H9 (cell line): Measurements from ENCODE around the gene YJU2. TPM values are rescaled to one million over a fixed set of nuclear protein-coding genes. Genes with fewer than 3 reads are reported as not detected.

ENCODE experiments used
- DNase-seq: peaks from one replicate; pipeline ENCODE4 v3.0.0-alpha.2; 2017
- H2AFZ ChIP-seq: one replicate; pipeline ENCODE4 v1.6.1; 2013; ENCODE audit warnings: mild to moderate bottlenecking, low read length, control low read depth, moderate library complexity
- H2AK5ac ChIP-seq: 2 replicates; pipeline ENCODE4 v1.6.1; 2013; ENCODE audit warnings: low read length, control low read depth, mixed read lengths; ENCODE audit not compliant: insufficient read length
- H2BK120ac ChIP-seq: one replicate; pipeline ENCODE4 v1.6.1; 2013; ENCODE audit warnings: low read depth, mild to moderate bottlenecking, low read length, control low read depth, inconsistent platforms; ENCODE audit not compliant: poor library complexity, severe bottlenecking
- H2BK12ac ChIP-seq: 2 replicates; pipeline ENCODE4 v1.6.1; 2013; ENCODE audit warnings: low read length, control low read depth, mixed read lengths, low read depth; ENCODE audit not compliant: insufficient read length
- H2BK15ac ChIP-seq: 2 replicates; pipeline ENCODE4 v1.6.1; 2013; ENCODE audit warnings: low read depth, low read length, control low read depth
- H2BK20ac ChIP-seq: one replicate; pipeline ENCODE4 v1.6.1; 2013; ENCODE audit warnings: low read depth, mild to moderate bottlenecking, low read length, control low read depth, inconsistent platforms; ENCODE audit not compliant: poor library complexity, severe bottlenecking
- H2BK5ac ChIP-seq: 2 replicates; pipeline ENCODE4 v1.6.1; 2013; ENCODE audit warnings: low read length, control low read depth, mixed read lengths; ENCODE audit not compliant: insufficient read length
- H3K14ac ChIP-seq: 2 replicates; pipeline ENCODE4 v1.6.1; 2013; ENCODE audit warnings: low read length, control low read depth; ENCODE audit not compliant: insufficient read depth
- H3K18ac ChIP-seq: 2 replicates; pipeline ENCODE4 v1.6.1; 2013; ENCODE audit warnings: low read depth, mild to moderate bottlenecking, mixed read lengths, low read length, control low read depth; ENCODE audit not compliant: insufficient read length
- H3K23ac ChIP-seq: 2 replicates; pipeline ENCODE4 v1.6.1; 2013; ENCODE audit warnings: low read length, control low read depth, mixed read lengths, low read depth; ENCODE audit not compliant: insufficient read length
- H3K23me2 ChIP-seq: 2 replicates; pipeline ENCODE4 v1.6.1; 2013; ENCODE audit warnings: low read depth, mild to moderate bottlenecking, mixed read lengths, low read length, control low read depth; ENCODE audit not compliant: insufficient read length, poor library complexity, severe bottlenecking
- H3K27ac ChIP-seq: 2 replicates; pipeline ENCODE4 v1.5.1; 2013; ENCODE audit warnings: low read length, control low read depth, mixed read lengths, low read depth; ENCODE audit not compliant: insufficient read length
- H3K27me3 ChIP-seq: 2 replicates; pipeline ENCODE4 v1.6.1; 2013; ENCODE audit warnings: low read length, control low read depth, inconsistent platforms; ENCODE audit not compliant: insufficient read depth
- H3K4ac ChIP-seq: 2 replicates; pipeline ENCODE4 v1.6.1; 2013; ENCODE audit warnings: low read depth, mild to moderate bottlenecking, control low read depth, inconsistent platforms, low read length, moderate library complexity
- H3K4me1 ChIP-seq: 2 replicates; pipeline ENCODE4 v1.6.1; 2013; ENCODE audit warnings: low read length, control low read depth, inconsistent platforms; ENCODE audit not compliant: insufficient read depth
- H3K4me2 ChIP-seq: 2 replicates; pipeline ENCODE4 v1.6.1; 2013; ENCODE audit warnings: low read length, control low read depth, mixed read lengths; ENCODE audit not compliant: insufficient read length, insufficient read depth
- H3K56ac ChIP-seq: 2 replicates; pipeline ENCODE4 v1.6.1; 2013; ENCODE audit warnings: low read depth, mild to moderate bottlenecking, mixed read lengths, low read length, control low read depth; ENCODE audit not compliant: insufficient read length
- H3K79me1 ChIP-seq: 2 replicates; pipeline ENCODE4 v1.6.1; 2013; ENCODE audit warnings: low read depth, mild to moderate bottlenecking, moderate library complexity, low read length, control low read depth, inconsistent platforms; ENCODE audit not compliant: insufficient read depth, poor library complexity, severe bottlenecking
- H3K79me2 ChIP-seq: 2 replicates; pipeline ENCODE4 v1.6.1; 2013; ENCODE audit warnings: low read length, control low read depth, inconsistent platforms; ENCODE audit not compliant: insufficient read depth
- H3K9ac ChIP-seq: 2 replicates; pipeline ENCODE4 v1.6.1; 2013; ENCODE audit warnings: low read length, control low read depth, mixed read lengths; ENCODE audit not compliant: insufficient read length; ENCODE audit errors: extremely low read depth
- H3K9me3 ChIP-seq: one replicate; pipeline ENCODE4 v1.6.1; 2013; ENCODE audit warnings: low read depth, low read length, inconsistent platforms; ENCODE audit not compliant: control insufficient read depth
- H3T11ph ChIP-seq: one replicate; pipeline ENCODE4 v1.6.1; 2013; ENCODE audit warnings: mild to moderate bottlenecking, low read length, control low read depth, inconsistent platforms
- H4K20me1 ChIP-seq: one replicate; pipeline ENCODE4 v1.6.1; 2013; ENCODE audit not compliant: control insufficient read depth, insufficient read length, insufficient read depth
- H4K5ac ChIP-seq: 2 replicates; pipeline ENCODE4 v1.6.1; 2013; ENCODE audit warnings: low read depth, mild to moderate bottlenecking, mixed read lengths, low read length, control low read depth; ENCODE audit not compliant: insufficient read length
- H4K8ac ChIP-seq: replicated peaks from 2 replicates; pipeline ENCODE4 v1.6.1; 2013; ENCODE audit warnings: low read length, control low read depth, mixed read lengths, low read depth; ENCODE audit not compliant: insufficient read length
- H4K91ac ChIP-seq: 2 replicates; pipeline ENCODE4 v1.6.1; 2013; ENCODE audit warnings: low read depth, mild to moderate bottlenecking, moderate library complexity, mixed read lengths, low read length, control low read depth; ENCODE audit not compliant: insufficient read length
- H3K27ac Mint-ChIP-seq, 3 experiments: 2 replicates in 2 of 3; 3 replicates in 1 of 3; pipeline ENCODE4 v1.8.0; 2020 to 2021; ENCODE audit warnings: mixed read lengths in 3 of 3, mild to moderate bottlenecking in 1 of 3, moderate library complexity in 1 of 3
- H3K27me3 Mint-ChIP-seq: 2 replicates; pipeline ENCODE4 v1.8.0; 2021; ENCODE audit warnings: low read depth, mild to moderate bottlenecking, moderate library complexity, mixed read lengths
- H3K36me3 Mint-ChIP-seq, 3 experiments: 2 replicates in 2 of 3; 3 replicates in 1 of 3; pipeline ENCODE4 v1.8.0; 2020 to 2021; ENCODE audit warnings: low read depth in 3 of 3, mixed read lengths in 3 of 3; ENCODE audit not compliant: insufficient read depth in 1 of 3
- H3K4me1 Mint-ChIP-seq, 2 experiments: 2 replicates each; pipeline ENCODE4 v1.8.0; 2020; ENCODE audit warnings: mixed read lengths in 2 of 2
- H3K4me3 Mint-ChIP-seq, 2 experiments: 2 replicates in 1 of 2; 3 replicates in 1 of 2; pipeline ENCODE4 v1.8.0; 2020 to 2021; ENCODE audit warnings: mild to moderate bottlenecking in 2 of 2, mixed read lengths in 2 of 2, moderate library complexity in 1 of 2
- H3K9me3 Mint-ChIP-seq, 2 experiments: 2 replicates in 1 of 2; 3 replicates in 1 of 2; pipeline ENCODE4 v1.8.0; 2020; ENCODE audit warnings: mild to moderate bottlenecking in 2 of 2, mixed read lengths in 2 of 2, moderate library complexity in 1 of 2
- CTCF ChIP-seq: fragments of 200-600 bp; sonication (generic); conservative IDR thresholded peaks from 3 replicates; pipeline ENCODE4 v1.8.0; 2021; ENCODE audit warnings: antibody characterized with exemption, mild to moderate bottlenecking
- WGBS: extraction: QIAGEN DNeasy Blood & Tissue Kit; methylation state at CpG from one replicate; pipeline ENCODE4 v1.1.7; 2013; ENCODE audit warnings: missing lambda C conversion rate, low lambda C conversion rate, mixed read lengths; ENCODE audit not compliant: insufficient read length; ENCODE audit errors: extremely low coverage; 5-methylcytosine and 5-hydroxymethylcytosine counted together
- total RNA-seq: library from RNA; stranded (reverse); gene quantifications from 2 replicates; pipeline ENCODE4 v1.2.1, GENCODE V29; 2021

Gene YJU2
- total RNA-seq, 1 experiment from 2014 or later: 31.0 TPM

- Histone ChIP-seq H3K27me3 (no peaks in the 10 kb centered on the region), H3K23ac (no peak overlapping the region), H4K91ac (no peak overlapping the region), H2BK5ac (no peak overlapping the region), H3K14ac (no peak overlapping the region), H4K8ac (no peak overlapping the region), H3K27ac (no peak overlapping the region), H4K5ac (no peak overlapping the region), H3K79me2 (no peaks in the 10 kb centered on the region), H3T11ph (no peak overlapping the region), H3K4ac (no peak overlapping the region), H2AFZ (no peak overlapping the region), H3K9ac (no peak overlapping the region), H3K4me2 (no peak overlapping the region), H4K20me1 (no peaks in the 10 kb centered on the region), H3K18ac (no peak overlapping the region), H2BK12ac (no peak overlapping the region), H2BK15ac (no peak overlapping the region), H3K9me3 (no peaks in the 10 kb centered on the region), H2BK120ac (no peak overlapping the region), H3K56ac (no peak overlapping the region), H3K23me2 (peaks cover 4% of the 10 kb centered on the region), H2BK20ac (no peak overlapping the region), H3K79me1 (no peaks in the 10 kb centered on the region), H2AK5ac (no peak overlapping the region), H3K4me1 (no peaks in the 10 kb centered on the region)
- Mint-ChIP-seq H3K9me3 (no peaks in the 10 kb centered on the region; a peak in 1 of 5 replicates), H3K27me3 (peaks cover 1% of the 10 kb centered on the region; the same call in 1 of the 2 replicates), H3K4me3 (no peak overlapping the region), H3K4me1 (no peaks in the 10 kb centered on the region), H3K36me3 (peaks cover 31 to 76% (median 71%) of the 10 kb centered on the region in 3 experiments), H3K27ac (0 out of 7 replicates have a peak overlapping the region, but pooled peaks of 1 of the 3 experiments have one; percentile 58)
- DNase-seq: peak; percentile 71
- no peak for TF ChIP-seq CTCF
- WGBS: no CpG with 5 or more reads among the region's 22 CpGs
Measured at GRCh38 chr19:4310247-4311121, 63.6 kb downstream of the YJU2 start.
